Limb (tissue), 2 donors: ENCODE measurements around the gene IGF2R.
"Not testable (repeated sequence)": the region's sequence is repeated elsewhere in the genome, so short reads cannot be mapped to it uniquely, and the experiment has no call there.

Experiments
- DNase-seq, 2 donors: peaks; one replicate each; pipeline ENCODE4 v3.0.0-alpha.2; 2016; ENCODE audit errors: extremely low spot score in 2 of 2

Gene IGF2R

GRCh38 chr6:160137989-160138835, 169.3 kb downstream of the IGF2R start:
- peak; percentile 71 for DNase-seq

GRCh38 chr6:160138839-160139419, 170.0 kb downstream of the IGF2R start:
- no peak for DNase-seq

GRCh38 chr6:160139420-160139851, 170.6 kb downstream of the IGF2R start:
- no peak for DNase-seq

- not testable (repeated sequence) for DNase-seq
Observed at GRCh38 chr6:160140493-160140892, 171.6 kb downstream of the IGF2R start.

GRCh38 chr6:160141001-160141726, 172.3 kb downstream of the IGF2R start:
- no peak for DNase-seq

GRCh38 chr6:160142115-160142715, 173.3 kb downstream of the IGF2R start:
- DNase-seq = no peak

- no peak for DNase-seq
Observed at GRCh38 chr6:160146454-160147145, 177.7 kb downstream of the IGF2R start.

GRCh38 chr6:160147146-160147536, 178.3 kb downstream of the IGF2R start:
- DNase-seq = no peak

- DNase-seq = no peak
Observed at GRCh38 chr6:160154471-160154870, 185.6 kb downstream of the IGF2R start.

- DNase-seq = no peak
Observed at GRCh38 chr6:160156842-160157241, 188.0 kb downstream of the IGF2R start.

GRCh38 chr6:160160450-160160849, 191.6 kb downstream of the IGF2R start:
- no peak for DNase-seq
